A549 (cell line): ENCODE results near the gene CILP. TPM values are rescaled to one million over a fixed set of nuclear protein-coding genes. Genes with fewer than 3 reads are reported as not detected.
A peak's percentile ranks its signal among the peaks of the same experiment; 100 is the strongest.

ENCODE experiments used
- ATAC-seq, 2 experiments: fragments of 200-7000 bp in 1 of 2; fragments of >200 bp in 1 of 2; cut with Nextera tagmentation in 1 of 2; cut with Tn5 transposase in 1 of 2; 3 replicates each; pipeline versions ENCODE4 v1.8.0 to v1.9.1; 2018 to 2020; ENCODE audit warnings: mild to moderate bottlenecking in 1 of 2, moderate library complexity in 1 of 2
- CTCF ChIA-PET: fragments of 300-600 bp; sonication (Branson Sonifier 250); formaldehyde crosslinking; extraction: SDS; loops from one replicate; lab custom pipeline; 2021; ENCODE audit warnings: antibody characterized with exemption, inconsistent platforms; lab: Yijun Ruan, JAX
- POLR2A ChIA-PET: fragments of 350-600 bp; formaldehyde crosslinking; extraction: SDS; loops from one replicate; lab custom pipeline; 2021; ENCODE audit warnings: antibody characterized with exemption, inconsistent platforms; lab: Yijun Ruan, JAX
- DNase-seq, 2 experiments: peaks; one replicate each; pipeline versions ENCODE4 v3.0.0 to v3.0.0-alpha.2; 2011 to 2016; ENCODE audit warnings: low read depth in 1 of 2, low spot score in 1 of 2
- FAIRE-seq: peaks from 2 replicates; lab custom pipeline; 2011; peaks lifted over from hg19 to GRCh38; lab: Jason Lieb, UNC
- H3K27ac ChIP-seq, 2 experiments: fragments of >200 bp; sonication (Bioruptor Twin); formaldehyde crosslinking; 3 replicates each; pipeline ENCODE4 v1.5.1; 2016 to 2017
- H3K4me1 ChIP-seq: fragments of >200 bp; sonication (Bioruptor Twin); formaldehyde crosslinking; 3 replicates; pipeline ENCODE4 v1.6.1; 2016
- H3K4me2 ChIP-seq: fragments of >200 bp; sonication (Bioruptor Twin); formaldehyde crosslinking; 3 replicates; pipeline ENCODE4 v1.6.1; 2016
- H3K4me3 ChIP-seq: fragments of >200 bp; sonication (Bioruptor Twin); formaldehyde crosslinking; 3 replicates; pipeline ENCODE4 v1.5.1; 2016
- H3K9me3 ChIP-seq: fragments of >200 bp; sonication (Bioruptor Twin); formaldehyde crosslinking; 3 replicates; pipeline ENCODE4 v1.6.1; 2016
- CHD4 ChIP-seq: fragments of 200-600 bp; sonication (generic); IDR thresholded peaks from 2 replicates; pipeline ENCODE4 v1.6.1; 2016; ENCODE audit warnings: antibody characterized with exemption, mild to moderate bottlenecking, borderline replicate concordance
- EP300 ChIP-seq, 2 experiments: fragments of >200 bp; sonication (Bioruptor Twin); formaldehyde crosslinking; IDR thresholded peaks; 2 replicates in 1 of 2; 3 replicates in 1 of 2; pipeline ENCODE4 v1.6.1; 2016 to 2017
- JUN ChIP-seq, 2 experiments: fragments of >200 bp; sonication (Bioruptor Twin); formaldehyde crosslinking; IDR thresholded peaks; 2 replicates in 1 of 2; 3 replicates in 1 of 2; pipeline ENCODE4 v1.6.1; 2016 to 2017
- KDM5A ChIP-seq: fragments of 200-600 bp; sonication (generic); IDR thresholded peaks from 2 replicates; pipeline ENCODE4 v1.6.1; 2016; ENCODE audit warnings: antibody characterized with exemption, mild to moderate bottlenecking
- MAFK ChIP-seq: fragments of 450-650 bp; IDR thresholded peaks from 2 replicates; pipeline ENCODE4 v1.6.1; 2014; ENCODE audit not compliant: partially characterized antibody
- MAZ ChIP-seq: fragments of 150-350 bp; IDR thresholded peaks from 2 replicates; pipeline ENCODE4 v1.6.1; 2014; ENCODE audit warnings: antibody characterized with exemption, low read depth, low read length, borderline replicate concordance
- NR3C1 ChIP-seq: fragments of >200 bp; sonication (Bioruptor Twin); formaldehyde crosslinking; IDR thresholded peaks from 3 replicates; pipeline ENCODE4 v1.6.1; 2017
- PHF8 ChIP-seq: fragments of 200-600 bp; sonication (generic); IDR thresholded peaks from 2 replicates; pipeline ENCODE4 v1.6.1; 2016; ENCODE audit warnings: low read depth, mild to moderate bottlenecking, antibody characterized with exemption, moderate library complexity, borderline replicate concordance
- POLR2AphosphoS2 ChIP-seq: conservative IDR thresholded peaks from 2 replicates; pipeline ENCODE4 v1.6.1; 2012; ENCODE audit warnings: low read length, improper control_type of control experiment, inconsistent platforms
- RFX5 ChIP-seq: fragments of 450-650 bp; IDR thresholded peaks from 2 replicates; pipeline ENCODE4 v1.7.1; 2014; ENCODE audit warnings: antibody characterized with exemption, mild to moderate bottlenecking, moderate library complexity
- WGBS: methylation state at CpG from one replicate; pipeline ENCODE4 v1.1.6; 2017; ENCODE audit errors: missing lambda C conversion rate; 5-methylcytosine and 5-hydroxymethylcytosine counted together
- polyA plus RNA-seq, 4 experiments: library from polyadenylated mRNA; depleted of rRNA in 3 of 4; stranded (reverse); fragments of >200 nt; fragmentation: RNase III in 1 of 4; extraction: RNeasy Plus Mini Kit Qiagen cat#74134 plus additional on column Dnase treatment in 1 of 4; gene quantifications; 2 replicates in 3 of 4; 3 replicates in 1 of 4; pipeline ENCODE4 v1.2.3, GENCODE V29; 2011 to 2017
- TF ChIP-seq, protein P1 (sequence below): fragments of 250-450 bp; sonication (Bioruptor Pico); IDR thresholded peaks from 2 replicates; pipeline ENCODE4 v1.5.0; 2020; ENCODE audit warnings: low read depth, mild to moderate bottlenecking, moderate library complexity
- TF ChIP-seq, protein P2 (sequence below): fragments of 150-350 bp; IDR thresholded peaks from 2 replicates; pipeline ENCODE4 v1.6.1; 2014; ENCODE audit warnings: low read depth, mild to moderate bottlenecking, low read length
- TF ChIP-seq, protein P3 (sequence below): fragments of >200 bp; sonication (Bioruptor Twin); formaldehyde crosslinking; IDR thresholded peaks from 2 replicates; pipeline ENCODE4 v1.6.1; 2016
- TF ChIP-seq, protein P4 (sequence below): fragments of >200 bp; sonication (Bioruptor Twin); formaldehyde crosslinking; IDR thresholded peaks from 3 replicates; pipeline ENCODE4 v1.5.1; 2016

Gene CILP
- polyA plus RNA-seq, 2 of the 4 experiments (the other 2 are of a cell fraction): 0.09 to 0.14 TPM

DNA sequence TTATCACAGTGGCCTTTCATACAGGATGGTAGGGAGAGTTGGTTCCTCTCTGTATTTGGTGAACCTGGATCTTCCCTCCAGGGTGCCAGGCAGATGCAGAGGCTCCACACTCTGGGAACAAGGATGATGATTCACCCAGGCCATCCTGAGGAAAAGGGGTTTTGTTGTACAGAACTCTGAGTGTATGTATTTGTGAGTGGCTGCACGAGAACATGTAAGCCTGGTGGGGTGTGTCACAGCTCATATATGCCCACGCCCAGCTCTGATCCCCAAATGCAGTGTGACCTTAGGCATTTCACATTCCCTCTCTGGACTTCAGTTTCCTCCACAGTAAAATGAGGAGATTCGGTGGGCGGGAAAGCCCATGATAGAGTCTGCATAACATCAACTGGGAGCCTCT is 11.6 kb upstream of the CILP start:
- TF ChIP-seq JUN (IDR thresholded peaks at IDR 0.05): no peak
- TF ChIP-seq MAFK: no peak
- TF ChIP-seq KDM5A: no peak
- TF ChIP-seq PHF8: no peak
- TF ChIP-seq POLR2AphosphoS2: no peak
- TF ChIP-seq, protein P1, sequence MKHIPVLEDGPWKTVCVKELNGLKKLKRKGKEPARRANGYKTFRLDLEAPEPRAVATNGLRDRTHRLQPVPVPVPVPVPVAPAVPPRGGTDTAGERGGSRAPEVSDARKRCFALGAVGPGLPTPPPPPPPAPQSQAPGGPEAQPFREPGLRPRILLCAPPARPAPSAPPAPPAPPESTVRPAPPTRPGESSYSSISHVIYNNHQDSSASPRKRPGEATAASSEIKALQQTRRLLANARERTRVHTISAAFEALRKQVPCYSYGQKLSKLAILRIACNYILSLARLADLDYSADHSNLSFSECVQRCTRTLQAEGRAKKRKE: no peak
- TF ChIP-seq, protein P2, sequence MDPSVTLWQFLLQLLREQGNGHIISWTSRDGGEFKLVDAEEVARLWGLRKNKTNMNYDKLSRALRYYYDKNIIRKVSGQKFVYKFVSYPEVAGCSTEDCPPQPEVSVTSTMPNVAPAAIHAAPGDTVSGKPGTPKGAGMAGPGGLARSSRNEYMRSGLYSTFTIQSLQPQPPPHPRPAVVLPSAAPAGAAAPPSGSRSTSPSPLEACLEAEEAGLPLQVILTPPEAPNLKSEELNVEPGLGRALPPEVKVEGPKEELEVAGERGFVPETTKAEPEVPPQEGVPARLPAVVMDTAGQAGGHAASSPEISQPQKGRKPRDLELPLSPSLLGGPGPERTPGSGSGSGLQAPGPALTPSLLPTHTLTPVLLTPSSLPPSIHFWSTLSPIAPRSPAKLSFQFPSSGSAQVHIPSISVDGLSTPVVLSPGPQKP: no peak
- no peak for TF ChIP-seq EP300 (IDR thresholded peaks at IDR 0.05)
- TF ChIP-seq RFX5: no peak
- TF ChIP-seq, all 56 proteins: peak for 0
- H3K4me1 ChIP-seq: peaks cover 25% of the 10 kb centered on the region
- ATAC-seq (peak; percentile 19 to 27; a peak in 3 of 6 replicates), FAIRE-seq (no peak), DNase-seq (no peak)
- no peaks in the 10 kb centered on the region for H3K9me3 ChIP-seq
- WGBS: 72% methylated on average over 4 of the region's 4 CpGs
- CTCF ChIA-PET: interaction anchor here (0.7 to 7.7 kb wide), 6 partner anchors 14 to 74 kb away, joined by 3 to 42 read pairs (median 4); no protein-coding TSS in a partner anchor
- H3K4me3 ChIP-seq: no peak overlapping the region
- H3K4me2 ChIP-seq: no peak overlapping the region
- POLR2A ChIA-PET: no interaction called here
- H3K27ac ChIP-seq: no peak overlapping the region; a peak in 2 of 6 replicates

DNA sequence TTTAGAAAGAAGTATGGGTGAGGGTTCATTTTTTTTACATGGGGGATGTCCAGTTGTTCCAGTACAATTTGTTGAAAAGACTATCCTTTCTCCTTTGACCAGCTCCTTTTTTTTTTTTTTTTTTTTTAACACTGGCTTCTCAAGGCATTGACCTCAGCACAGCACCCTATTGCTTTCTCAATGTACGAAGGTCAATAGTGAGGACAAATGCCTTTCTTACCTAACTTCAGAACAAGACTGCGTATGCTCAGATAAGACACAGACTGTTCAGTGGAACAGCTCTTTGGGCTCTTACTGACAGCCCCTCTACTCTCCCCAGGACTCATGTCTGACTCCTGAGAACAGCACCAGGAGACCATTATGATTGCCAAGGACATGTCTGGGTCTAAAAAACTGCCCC is 10.4 kb upstream of the CILP start:
- 89% methylated on average over 2 of the region's 2 CpGs for WGBS
- CTCF ChIA-PET: interaction anchor here (0.7 to 7.7 kb wide), 5 partner anchors 14 to 76 kb away, joined by 3 to 42 read pairs (median 6); no protein-coding TSS in a partner anchor
- no peak for TF ChIP-seq CHD4
- TF ChIP-seq, protein P3, sequence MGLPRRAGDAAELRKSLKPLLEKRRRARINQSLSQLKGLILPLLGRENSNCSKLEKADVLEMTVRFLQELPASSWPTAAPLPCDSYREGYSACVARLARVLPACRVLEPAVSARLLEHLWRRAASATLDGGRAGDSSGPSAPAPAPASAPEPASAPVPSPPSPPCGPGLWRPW: no peak
- DNase-seq (no peak), FAIRE-seq (no peak), ATAC-seq (no peak)
- Histone ChIP-seq H3K4me3 (no peak overlapping the region), H3K9me3 (no peaks in the 10 kb centered on the region), H3K27ac (no peak overlapping the region), H3K4me2 (no peak overlapping the region), H3K4me1 (peaks cover 17% of the 10 kb centered on the region; the same call in 1 of the 3 replicates)
- POLR2A ChIA-PET: no interaction called here

DNA sequence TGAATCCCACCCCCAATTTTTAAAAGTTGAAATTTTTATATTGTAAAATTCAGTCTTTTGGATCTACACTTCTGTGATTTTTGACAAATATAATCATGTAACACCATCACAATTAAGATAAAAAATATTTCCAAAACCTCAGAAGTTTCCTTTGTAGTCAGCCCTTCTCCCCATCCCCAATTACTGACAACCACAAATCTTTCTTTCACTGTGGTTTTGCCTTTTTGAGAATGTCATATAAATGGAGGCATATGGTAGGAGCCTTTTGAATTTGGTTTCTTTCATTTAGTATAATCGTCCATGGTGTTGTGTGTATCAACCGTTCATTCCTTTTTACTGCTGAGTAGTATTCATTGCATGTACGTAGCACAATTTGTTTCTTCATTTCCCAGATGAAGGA is 7.9 kb upstream of the CILP start:
- H3K4me2 ChIP-seq: no peak overlapping the region
- H3K27ac ChIP-seq: no peak overlapping the region
- ATAC-seq (no peak), DNase-seq (no peak), FAIRE-seq (peak; percentile 7)
- peaks cover 6% of the 10 kb centered on the region; the same call in 1 of the 3 replicates for H3K4me1 ChIP-seq
- POLR2A ChIA-PET: no interaction called here
- TF ChIP-seq RFX5 (no peak), NR3C1 (no peak), POLR2AphosphoS2 (no peak), MAZ (no peak)
- TF ChIP-seq, protein P4, sequence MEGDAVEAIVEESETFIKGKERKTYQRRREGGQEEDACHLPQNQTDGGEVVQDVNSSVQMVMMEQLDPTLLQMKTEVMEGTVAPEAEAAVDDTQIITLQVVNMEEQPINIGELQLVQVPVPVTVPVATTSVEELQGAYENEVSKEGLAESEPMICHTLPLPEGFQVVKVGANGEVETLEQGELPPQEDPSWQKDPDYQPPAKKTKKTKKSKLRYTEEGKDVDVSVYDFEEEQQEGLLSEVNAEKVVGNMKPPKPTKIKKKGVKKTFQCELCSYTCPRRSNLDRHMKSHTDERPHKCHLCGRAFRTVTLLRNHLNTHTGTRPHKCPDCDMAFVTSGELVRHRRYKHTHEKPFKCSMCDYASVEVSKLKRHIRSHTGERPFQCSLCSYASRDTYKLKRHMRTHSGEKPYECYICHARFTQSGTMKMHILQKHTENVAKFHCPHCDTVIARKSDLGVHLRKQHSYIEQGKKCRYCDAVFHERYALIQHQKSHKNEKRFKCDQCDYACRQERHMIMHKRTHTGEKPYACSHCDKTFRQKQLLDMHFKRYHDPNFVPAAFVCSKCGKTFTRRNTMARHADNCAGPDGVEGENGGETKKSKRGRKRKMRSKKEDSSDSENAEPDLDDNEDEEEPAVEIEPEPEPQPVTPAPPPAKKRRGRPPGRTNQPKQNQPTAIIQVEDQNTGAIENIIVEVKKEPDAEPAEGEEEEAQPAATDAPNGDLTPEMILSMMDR: no peak
- TF ChIP-seq, all 56 proteins: peak for 0
- CTCF ChIA-PET: interaction anchor here (0.6 to 7.7 kb wide), 5 partner anchors 9 to 194 kb away, joined by 3 to 42 read pairs (median 6); no protein-coding TSS in a partner anchor
- WGBS: 84% methylated on average over 3 of the region's 3 CpGs
- no peaks in the 10 kb centered on the region for H3K9me3 ChIP-seq
- H3K4me3 ChIP-seq: no peak overlapping the region
